ENCODE measurements around the gene METAP1.

METAP1 gene

GRCh38 chr4:98996765-98997068 is 1.2 kb downstream of the METAP1 start:
- no peak for TF ChIP-seq CTCF (IDR thresholded peaks at IDR 0.05; ENCODE audit: extremely low read depth, missing control alignments)
- DNase-seq (ENCODE audit: low spot score), result no peak

- no peak for DNase-seq (ENCODE audit: low spot score)
- TF ChIP-seq CTCF (IDR thresholded peaks at IDR 0.05; ENCODE audit: extremely low read depth, missing control alignments), result no peak
These were observed 1.6 kb downstream of the METAP1 start for GRCh38 chr4:98997166-98997565.

- TF ChIP-seq CTCF (IDR thresholded peaks at IDR 0.05; ENCODE audit: extremely low read depth, missing control alignments), result no peak
These were observed 3.0 kb downstream of the METAP1 start for GRCh38 chr4:98998551-98998950.

GRCh38 chr4:99002279-99002678 is 6.8 kb downstream of the METAP1 start:
- DNase-seq (ENCODE audit: low spot score), result no peak
- TF ChIP-seq CTCF (IDR thresholded peaks at IDR 0.05; ENCODE audit: extremely low read depth, missing control alignments), result no peak

More at GRCh38 chr4:98998551-98998950, 3.0 kb downstream of the METAP1 start:
- DNase-seq (ENCODE audit: low spot score), result no peak

GRCh38 chr4:99008051-99008450 is 12.5 kb downstream of the METAP1 start:
- TF ChIP-seq CTCF (IDR thresholded peaks at IDR 0.05; ENCODE audit: extremely low read depth, missing control alignments), result no peak
- DNase-seq (ENCODE audit: low spot score), result no peak

GRCh38 chr4:99011910-99012309 is 16.4 kb downstream of the METAP1 start:
- TF ChIP-seq CTCF (IDR thresholded peaks at IDR 0.05; ENCODE audit: extremely low read depth, missing control alignments), result no peak
- no peak for DNase-seq (ENCODE audit: low spot score)

- TF ChIP-seq CTCF (IDR thresholded peaks at IDR 0.05; ENCODE audit: extremely low read depth, missing control alignments), result no peak
- DNase-seq (ENCODE audit: low spot score), result no peak
These were observed 17.9 kb downstream of the METAP1 start for GRCh38 chr4:99013402-99013843.

Measured in GM20000 (cell line).